ENCODE results near the gene EDARADD.

EDARADD gene

GRCh38 chr1:236491469-236492136, 97.5 kb downstream of the EDARADD start:
- H3K4me2 ChIP-seq (ENCODE audit: low read length), result no peak overlapping the region
- H3K9ac ChIP-seq (ENCODE audit: low read length), result no peak overlapping the region
- H2AFZ ChIP-seq (ENCODE audit: low read depth, low read length), result no peak overlapping the region
- H3K4me1 ChIP-seq (ENCODE audit: low read length), result no peaks in the 10 kb centered on the region
- no peaks in the 10 kb centered on the region for H3K9me3 ChIP-seq (ENCODE audit: insufficient read depth, low read length)
- H4K20me1 ChIP-seq (ENCODE audit: insufficient read depth, low read length), result no peaks in the 10 kb centered on the region
- H3K4me3 ChIP-seq (ENCODE audit: low read length), result no peak overlapping the region
- H3K36me3 ChIP-seq (replicated peaks; ENCODE audit: low read depth, low read length), result no peaks in the 10 kb centered on the region
- no peak overlapping the region for H3K27ac ChIP-seq (ENCODE audit: low read length)
- TF ChIP-seq CTCF (IDR thresholded peaks at IDR 0.05; ENCODE audit: low read depth, low read length), result no peak
- no peak for TF ChIP-seq EZH2phosphoT487 (IDR thresholded peaks at IDR 0.05; ENCODE audit: low read depth)
- H3K79me2 ChIP-seq (ENCODE audit: low read length), result no peaks in the 10 kb centered on the region
- peaks cover 53% of the 10 kb centered on the region for H3K27me3 ChIP-seq (ENCODE audit: low read depth, low read length)

GRCh38 chr1:236492378-236492777, 98.3 kb downstream of the EDARADD start:
- no peak overlapping the region for H3K27ac ChIP-seq (ENCODE audit: low read length)
- H3K79me2 ChIP-seq (ENCODE audit: low read length), result no peaks in the 10 kb centered on the region
- no peaks in the 10 kb centered on the region for H3K4me1 ChIP-seq (ENCODE audit: low read length)
- no peak overlapping the region for H2AFZ ChIP-seq (ENCODE audit: low read depth, low read length)
- TF ChIP-seq EZH2phosphoT487 (IDR thresholded peaks at IDR 0.05; ENCODE audit: low read depth) (no peak), CTCF (IDR thresholded peaks at IDR 0.05; ENCODE audit: low read depth, low read length) (no peak)
- H3K27me3 ChIP-seq (ENCODE audit: low read depth, low read length), result peaks cover 51% of the 10 kb centered on the region
- H3K9ac ChIP-seq (ENCODE audit: low read length), result no peak overlapping the region
- no peaks in the 10 kb centered on the region for H3K36me3 ChIP-seq (replicated peaks; ENCODE audit: low read depth, low read length)
- H4K20me1 ChIP-seq (ENCODE audit: insufficient read depth, low read length), result no peaks in the 10 kb centered on the region
- no peak overlapping the region for H3K4me2 ChIP-seq (ENCODE audit: low read length)
- no peaks in the 10 kb centered on the region for H3K9me3 ChIP-seq (ENCODE audit: insufficient read depth, low read length)
- H3K4me3 ChIP-seq (ENCODE audit: low read length), result no peak overlapping the region

GRCh38 chr1:236494082-236494481, 100.0 kb downstream of the EDARADD start:
- H3K36me3 ChIP-seq (replicated peaks; ENCODE audit: low read depth, low read length), result no peaks in the 10 kb centered on the region

More at GRCh38 chr1:236494082-236494481, 100.0 kb downstream of the EDARADD start:
- no peak for TF ChIP-seq EZH2phosphoT487 (IDR thresholded peaks at IDR 0.05; ENCODE audit: low read depth)
- no peak for TF ChIP-seq CTCF (IDR thresholded peaks at IDR 0.05; ENCODE audit: low read depth, low read length)
- Histone ChIP-seq H3K27me3 (ENCODE audit: low read depth, low read length) (peaks cover 50% of the 10 kb centered on the region), H3K79me2 (ENCODE audit: low read length) (no peaks in the 10 kb centered on the region), H3K4me3 (ENCODE audit: low read length) (no peak overlapping the region), H3K9ac (ENCODE audit: low read length) (no peak overlapping the region), H4K20me1 (ENCODE audit: insufficient read depth, low read length) (no peaks in the 10 kb centered on the region), H3K27ac (ENCODE audit: low read length) (no peak overlapping the region), H2AFZ (ENCODE audit: low read depth, low read length) (no peak overlapping the region), H3K4me2 (ENCODE audit: low read length) (no peak overlapping the region), H3K9me3 (ENCODE audit: insufficient read depth, low read length) (no peaks in the 10 kb centered on the region), H3K4me1 (ENCODE audit: low read length) (no peaks in the 10 kb centered on the region)

All from OCI-LY3 (cell line).